ENCODE data around the gene DOCK10. TPM values are rescaled to one million over a fixed set of nuclear protein-coding genes. Genes with fewer than 3 reads are reported as not detected.

The DOCK10 gene
- total RNA-seq, 4 donors from 2014 or later, result 16.7 to 37.2 (median 20.8) TPM

DNA sequence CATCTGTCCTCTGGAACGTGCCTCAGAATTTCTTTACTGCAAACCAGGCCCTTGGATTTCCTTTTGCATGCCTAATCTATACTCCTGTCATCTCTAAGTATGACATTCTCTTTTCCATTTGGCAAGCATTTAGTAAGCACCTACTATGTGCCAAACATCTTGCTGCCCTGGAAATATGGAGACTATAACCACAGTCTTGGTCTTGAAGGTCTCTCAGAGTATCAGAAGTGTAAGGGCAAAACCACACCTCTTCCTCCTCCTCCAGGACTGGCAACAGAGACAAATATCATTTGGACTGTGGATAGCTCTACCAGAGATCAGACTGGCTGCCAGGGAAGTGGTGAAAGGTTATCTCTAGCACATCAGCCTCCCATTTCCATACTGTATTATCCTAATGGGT, 11.4 kb downstream of the DOCK10 start:
- no peak overlapping the region for H3K27ac ChIP-seq
- no peaks in the 10 kb centered on the region for H3K9me3 ChIP-seq
- no peak for DNase-seq (ENCODE audit: low spot score in 2 of 2)
- no peaks in the 10 kb centered on the region for H3K36me3 ChIP-seq
- H3K4me1 ChIP-seq, result no peaks in the 10 kb centered on the region
- no peak for TF ChIP-seq EP300 (IDR thresholded peaks at IDR 0.05)
- TF ChIP-seq, protein P1, sequence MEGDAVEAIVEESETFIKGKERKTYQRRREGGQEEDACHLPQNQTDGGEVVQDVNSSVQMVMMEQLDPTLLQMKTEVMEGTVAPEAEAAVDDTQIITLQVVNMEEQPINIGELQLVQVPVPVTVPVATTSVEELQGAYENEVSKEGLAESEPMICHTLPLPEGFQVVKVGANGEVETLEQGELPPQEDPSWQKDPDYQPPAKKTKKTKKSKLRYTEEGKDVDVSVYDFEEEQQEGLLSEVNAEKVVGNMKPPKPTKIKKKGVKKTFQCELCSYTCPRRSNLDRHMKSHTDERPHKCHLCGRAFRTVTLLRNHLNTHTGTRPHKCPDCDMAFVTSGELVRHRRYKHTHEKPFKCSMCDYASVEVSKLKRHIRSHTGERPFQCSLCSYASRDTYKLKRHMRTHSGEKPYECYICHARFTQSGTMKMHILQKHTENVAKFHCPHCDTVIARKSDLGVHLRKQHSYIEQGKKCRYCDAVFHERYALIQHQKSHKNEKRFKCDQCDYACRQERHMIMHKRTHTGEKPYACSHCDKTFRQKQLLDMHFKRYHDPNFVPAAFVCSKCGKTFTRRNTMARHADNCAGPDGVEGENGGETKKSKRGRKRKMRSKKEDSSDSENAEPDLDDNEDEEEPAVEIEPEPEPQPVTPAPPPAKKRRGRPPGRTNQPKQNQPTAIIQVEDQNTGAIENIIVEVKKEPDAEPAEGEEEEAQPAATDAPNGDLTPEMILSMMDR (IDR thresholded peaks at IDR 0.05), result no peak
- no peak for TF ChIP-seq POLR2A (IDR thresholded peaks at IDR 0.05)
- 92 to 94% methylated on average over 1 of the region's 1 CpG for WGBS, 2 donors
- no peaks in the 10 kb centered on the region for H3K27me3 ChIP-seq
- H3K4me3 ChIP-seq, result no peak overlapping the region

DNA sequence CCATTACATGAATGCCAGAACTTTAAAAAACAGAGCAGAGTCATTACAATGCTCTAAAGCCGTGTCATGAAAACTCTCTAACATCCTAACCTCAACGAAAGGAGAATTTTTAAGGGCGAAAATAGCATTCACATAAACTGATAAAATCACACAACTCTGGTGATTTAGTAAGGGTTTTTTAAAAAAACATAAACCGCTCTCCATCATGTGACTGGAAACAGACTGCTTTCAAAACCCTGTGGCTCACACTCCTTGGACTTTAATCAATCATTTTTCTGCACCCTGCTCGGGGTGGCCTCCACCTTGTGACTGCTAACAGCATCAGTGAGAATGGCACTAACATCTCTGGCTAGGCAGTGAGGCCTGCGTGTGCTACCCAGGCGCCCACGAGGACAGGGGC, 12.1 kb downstream of the DOCK10 start:
- H3K4me1 ChIP-seq, result no peaks in the 10 kb centered on the region
- no peak for DNase-seq (ENCODE audit: low spot score in 2 of 2)
- TF ChIP-seq, protein P1 (IDR thresholded peaks at IDR 0.05), result no peak
- TF ChIP-seq POLR2A (IDR thresholded peaks at IDR 0.05) (no peak), EP300 (IDR thresholded peaks at IDR 0.05) (no peak)
- no peak overlapping the region for H3K27ac ChIP-seq
- no peak overlapping the region for H3K4me3 ChIP-seq
- no peaks in the 10 kb centered on the region for H3K36me3 ChIP-seq
- H3K9me3 ChIP-seq, result no peaks in the 10 kb centered on the region
- WGBS, 2 donors, result 74 to 83% methylated on average over 8 of the region's 8 CpGs
- H3K27me3 ChIP-seq, result no peaks in the 10 kb centered on the region

DNA sequence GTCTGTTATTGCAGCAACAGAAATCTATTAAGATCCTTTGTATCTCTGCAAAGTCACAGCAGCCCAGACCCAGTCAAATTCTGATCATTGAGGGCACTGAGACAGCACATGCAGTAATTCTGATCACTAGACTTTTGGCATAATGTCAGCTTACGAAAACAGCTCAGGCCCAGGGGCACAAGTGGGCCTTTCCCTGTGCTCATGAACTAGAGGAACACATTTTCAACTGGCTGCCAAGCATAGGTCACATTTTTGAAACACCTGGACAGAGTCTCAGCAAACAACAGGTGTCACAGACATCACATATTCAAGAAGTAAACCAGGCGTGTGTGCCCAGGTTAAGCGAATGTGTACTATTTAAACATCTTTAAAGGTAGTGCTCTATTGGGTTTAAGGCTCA, 13.7 kb downstream of the DOCK10 start:
- TF ChIP-seq POLR2A (IDR thresholded peaks at IDR 0.05) (no peak), EP300 (IDR thresholded peaks at IDR 0.05) (no peak)
- TF ChIP-seq, protein P1 (IDR thresholded peaks at IDR 0.05), result no peak
- Histone ChIP-seq H3K27me3 (no peaks in the 10 kb centered on the region), H3K27ac (no peak overlapping the region), H3K9me3 (no peaks in the 10 kb centered on the region), H3K4me3 (no peak overlapping the region), H3K36me3 (no peaks in the 10 kb centered on the region), H3K4me1 (no peaks in the 10 kb centered on the region)
- no peak for DNase-seq (ENCODE audit: low spot score in 2 of 2)
- 95 to 96% methylated on average over 3 of the region's 3 CpGs for WGBS, 2 donors

DNA sequence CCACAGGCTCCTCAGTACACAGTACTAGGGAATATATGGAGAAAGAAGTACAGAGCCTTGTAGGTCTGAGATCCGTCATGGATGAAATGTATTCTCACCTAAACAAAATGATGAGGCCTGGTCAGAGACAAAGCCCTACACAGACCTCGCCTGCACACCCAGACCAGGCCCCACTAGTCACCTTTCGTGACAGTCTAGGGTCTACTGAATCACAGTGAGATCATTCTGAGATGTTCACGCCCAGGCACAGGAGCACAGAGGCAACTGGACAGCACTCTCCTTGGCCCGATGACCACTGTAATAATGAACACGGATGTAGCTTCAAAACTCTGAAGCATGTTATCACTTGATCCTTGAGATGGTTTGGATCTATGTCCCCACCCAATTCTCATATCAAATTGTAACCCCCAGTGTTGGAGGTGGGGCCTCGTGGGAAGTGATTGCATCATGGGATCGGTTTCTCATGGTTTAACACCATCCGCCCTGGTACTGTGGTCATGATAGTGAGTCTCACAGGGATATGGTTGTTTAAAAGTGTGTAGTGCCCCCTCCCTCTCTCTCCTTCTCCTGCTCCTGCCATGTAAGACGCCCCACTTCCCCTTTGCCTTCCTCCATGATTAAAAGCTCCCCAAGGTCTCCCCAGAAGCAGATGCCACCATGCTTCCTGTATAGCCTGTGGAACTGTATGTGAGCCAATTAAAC, 15.1 kb downstream of the DOCK10 start:
- Histone ChIP-seq H3K9me3 (no peaks in the 10 kb centered on the region), H3K27ac (no peak overlapping the region), H3K27me3 (no peaks in the 10 kb centered on the region), H3K36me3 (no peaks in the 10 kb centered on the region), H3K4me1 (no peaks in the 10 kb centered on the region), H3K4me3 (no peak overlapping the region)
- DNase-seq (ENCODE audit: low spot score in 2 of 2), result no peak
- TF ChIP-seq POLR2A (IDR thresholded peaks at IDR 0.05), result no peak
- TF ChIP-seq, protein P1 (IDR thresholded peaks at IDR 0.05), result no peak
- no peak for TF ChIP-seq EP300 (IDR thresholded peaks at IDR 0.05)
- 86 to 93% methylated on average over 10 of the region's 10 CpGs for WGBS, 2 donors

DNA sequence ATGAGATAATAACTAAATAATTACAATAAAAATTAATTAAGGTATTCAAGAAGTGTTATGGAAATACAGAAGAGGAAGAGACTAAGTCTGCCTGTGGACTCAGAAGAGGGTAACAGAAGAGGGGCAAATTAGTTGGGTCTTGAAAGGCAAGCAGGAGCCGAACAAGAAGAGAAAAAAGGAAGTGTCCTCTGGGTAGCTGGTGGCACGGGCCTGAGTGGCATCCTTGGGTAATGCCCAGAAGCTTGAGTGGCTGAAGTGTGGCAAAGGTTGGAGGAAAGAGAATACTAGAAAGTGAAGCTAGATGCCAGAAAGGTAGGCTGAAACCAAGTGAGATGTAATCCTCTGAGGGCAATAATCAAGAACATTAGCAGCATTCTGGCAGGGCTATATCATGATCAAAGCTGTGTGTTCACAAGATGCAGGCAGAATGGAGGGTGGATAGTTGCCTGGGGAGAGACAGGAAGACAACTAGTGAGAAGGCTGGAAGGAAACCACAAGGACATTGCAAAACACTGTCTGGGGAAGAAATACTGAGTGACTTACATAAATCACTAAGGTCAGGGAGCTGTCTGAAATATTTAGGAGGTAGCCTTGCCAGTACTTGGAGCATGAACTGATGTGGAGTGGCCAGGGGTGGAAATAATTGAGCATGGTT, 16.2 kb downstream of the DOCK10 start:
- DNase-seq (ENCODE audit: low spot score in 2 of 2), result no peak
- no peak for TF ChIP-seq POLR2A (IDR thresholded peaks at IDR 0.05)
- peak in 1 of 2 donors; percentile 33 for TF ChIP-seq EP300 (IDR thresholded peaks at IDR 0.05)
- WGBS, 2 donors, result 75 to 83% methylated on average over 2 of the region's 2 CpGs

More for the DNA sequence above, 16.2 kb downstream of the DOCK10 start:
- H3K36me3 ChIP-seq, result no peaks in the 10 kb centered on the region
- H3K9me3 ChIP-seq, result no peaks in the 10 kb centered on the region
- no peaks in the 10 kb centered on the region for H3K27me3 ChIP-seq
- no peaks in the 10 kb centered on the region for H3K4me1 ChIP-seq
- no peak overlapping the region for H3K4me3 ChIP-seq
- H3K27ac ChIP-seq, result no peak overlapping the region
